SU-DHL-6 (cell line): ENCODE data around the gene RRAS2.

Source experiments
- H2AFZ ChIP-seq: fragments of 200-600 bp; sonication (generic); 2 replicates; pipeline ENCODE4 v1.6.1; 2014; ENCODE audit warnings: low read depth, mild to moderate bottlenecking, moderate library complexity, mixed read lengths, antibody characterized with exemption, low read length; ENCODE audit not compliant: severe bottlenecking
- H3F3A ChIP-seq: fragments of 200-600 bp; shearing (Covaris generic); 2 replicates; pipeline ENCODE4 v1.6.0; 2016; ENCODE audit warnings: antibody characterized with exemption, mild to moderate bottlenecking; ENCODE audit not compliant: insufficient read depth
- H3K27ac ChIP-seq: fragments of 200-600 bp; sonication (generic); 2 replicates; pipeline ENCODE4 v1.5.1; 2016; ENCODE audit warnings: low read depth, mild to moderate bottlenecking, low read length, moderate library complexity, mixed read lengths
- H3K27me3 ChIP-seq: fragments of 200-600 bp; sonication (generic), shearing (Covaris generic); 2 replicates; pipeline ENCODE4 v1.6.0; 2014; ENCODE audit warnings: mild to moderate bottlenecking, low read length
- H3K36me3 ChIP-seq: fragments of 200-600 bp; sonication (generic); 2 replicates; pipeline ENCODE4 v1.6.1; 2014; ENCODE audit warnings: mild to moderate bottlenecking, low read length, mixed read lengths
- H3K4me2 ChIP-seq: fragments of 300-600, 200-600 bp; shearing (Covaris generic), sonication (generic); 2 replicates; pipeline ENCODE4 v1.6.0; 2014; ENCODE audit warnings: low read length, low read depth, mild to moderate bottlenecking; ENCODE audit not compliant: poor library complexity, severe bottlenecking
- H3K4me3 ChIP-seq: fragments of 200-600 bp; sonication (generic); 2 replicates; pipeline ENCODE4 v1.5.1; 2014; ENCODE audit warnings: antibody characterized with exemption, low read length, mild to moderate bottlenecking, mixed read lengths; ENCODE audit not compliant: insufficient read depth, poor library complexity, severe bottlenecking
- H3K79me2 ChIP-seq: fragments of 200-600 bp; sonication (generic); 2 replicates; pipeline ENCODE4 v1.6.1; 2014; ENCODE audit warnings: mild to moderate bottlenecking, low read length, moderate library complexity; ENCODE audit not compliant: insufficient read depth
- H3K9ac ChIP-seq: fragments of 200-600 bp; sonication (generic); 2 replicates; pipeline ENCODE4 v1.7.0; 2014; ENCODE audit warnings: mild to moderate bottlenecking, low read length
- H3K9me2 ChIP-seq: fragments of 200-600 bp; sonication (generic); replicated peaks from 2 replicates; pipeline ENCODE4 v1.6.1; 2014; ENCODE audit warnings: low read length; ENCODE audit not compliant: insufficient read depth
- H3K9me3 ChIP-seq: fragments of 200-600 bp; sonication (generic); 2 replicates; pipeline ENCODE4 v1.6.1; 2014; ENCODE audit warnings: low read length, mixed read lengths; ENCODE audit not compliant: insufficient read depth
- H4K20me1 ChIP-seq: fragments of 200-600 bp; sonication (generic); 2 replicates; pipeline ENCODE4 v1.6.1; 2014; ENCODE audit warnings: low read depth, mild to moderate bottlenecking, antibody characterized with exemption, low read length, moderate library complexity, mixed read lengths
- CTCF ChIP-seq: fragments of 200-600 bp; sonication (generic); IDR thresholded peaks from one replicate; pipeline ENCODE4 v1.5.1; 2017; ENCODE audit warnings: antibody characterized with exemption, mild to moderate bottlenecking, low read length, moderate library complexity; ENCODE audit not compliant: insufficient read depth, poor library complexity, severe bottlenecking
- EZH2phosphoT487 ChIP-seq: fragments of 200-600 bp; sonication (generic), shearing (Covaris generic); conservative IDR thresholded peaks from 2 replicates; pipeline ENCODE4 v1.6.1; 2018; ENCODE audit warnings: mild to moderate bottlenecking, antibody characterized with exemption, low read length, moderate library complexity, mixed read lengths

RRAS2 gene

GRCh38 chr11:14350215-14350614 is 8.8 kb downstream of the RRAS2 start:
- peaks cover 84% of the 10 kb centered on the region for H3F3A ChIP-seq
- H3K27me3 ChIP-seq = no peaks in the 10 kb centered on the region
- H3K9me3 ChIP-seq = peaks cover 14% of the 10 kb centered on the region; the same call in 1 of the 2 replicates
- H3K27ac ChIP-seq = peak overlapping the region; percentile 92
- peaks cover 36% of the 10 kb centered on the region for H3K36me3 ChIP-seq
- H3K79me2 ChIP-seq = peaks cover 100% of the 10 kb centered on the region
- H3K4me3 ChIP-seq = peak overlapping the region; percentile 14
- TF ChIP-seq CTCF = no peak
- TF ChIP-seq EZH2phosphoT487 = no peak
- H2AFZ ChIP-seq = no peak overlapping the region
- peak overlapping the region; percentile 35 for H3K9ac ChIP-seq
- no peaks in the 10 kb centered on the region for H3K9me2 ChIP-seq
- H3K4me2 ChIP-seq = peak overlapping the region; percentile 63
- H4K20me1 ChIP-seq = no peaks in the 10 kb centered on the region

- peaks cover 87% of the 10 kb centered on the region for H3F3A ChIP-seq
- H3K79me2 ChIP-seq = peaks cover 100% of the 10 kb centered on the region
- H3K4me2 ChIP-seq = peak overlapping the region; percentile 63
- no peaks in the 10 kb centered on the region for H3K27me3 ChIP-seq
- H2AFZ ChIP-seq = no peak overlapping the region
- no peaks in the 10 kb centered on the region for H3K9me2 ChIP-seq
- TF ChIP-seq EZH2phosphoT487 = no peak
- TF ChIP-seq CTCF = no peak
- H3K9me3 ChIP-seq = peaks cover 14% of the 10 kb centered on the region; the same call in 1 of the 2 replicates
- H3K36me3 ChIP-seq = peaks cover 36% of the 10 kb centered on the region
- H4K20me1 ChIP-seq = no peaks in the 10 kb centered on the region
- H3K9ac ChIP-seq = peak overlapping the region; percentile 18; the same call in 1 of the 2 replicates
- H3K4me3 ChIP-seq = peak overlapping the region; percentile 22
- peak overlapping the region; percentile 92 for H3K27ac ChIP-seq
These were observed 11.0 kb downstream of the RRAS2 start for GRCh38 chr11:14347991-14348390.

DNA sequence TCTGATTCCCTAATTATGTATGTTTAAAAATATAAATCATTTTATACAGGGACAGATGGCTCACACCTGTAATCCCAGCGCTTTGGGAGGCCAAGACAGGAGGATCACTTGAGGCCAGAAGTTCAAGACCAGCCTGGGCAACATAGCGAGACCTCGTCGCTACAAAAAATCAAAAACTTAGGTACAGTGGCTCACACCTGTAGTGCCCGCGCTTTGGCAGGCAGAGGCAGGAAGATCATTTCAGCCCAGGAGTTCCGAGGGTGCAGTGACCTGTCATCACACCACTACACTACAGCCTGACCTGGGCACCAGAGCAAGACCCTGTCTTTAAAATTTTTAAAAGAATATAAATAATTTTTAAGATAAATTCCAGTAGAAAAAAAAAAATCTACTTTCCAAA is 11.5 kb downstream of the RRAS2 start:
- H3K79me2 ChIP-seq = peaks cover 100% of the 10 kb centered on the region
- no peaks in the 10 kb centered on the region for H3K27me3 ChIP-seq
- H3K27ac ChIP-seq = peak overlapping the region; percentile 92
- H3F3A ChIP-seq = peaks cover 92% of the 10 kb centered on the region
- H3K4me3 ChIP-seq = no peak overlapping the region
- peaks cover 3% of the 10 kb centered on the region; the same call in 1 of the 2 replicates for H4K20me1 ChIP-seq
- peaks cover 14% of the 10 kb centered on the region; the same call in 1 of the 2 replicates for H3K9me3 ChIP-seq
- H3K9me2 ChIP-seq = no peaks in the 10 kb centered on the region
- H3K36me3 ChIP-seq = peaks cover 36% of the 10 kb centered on the region
- no peak for TF ChIP-seq EZH2phosphoT487
- no peak for TF ChIP-seq CTCF
- H2AFZ ChIP-seq = no peak overlapping the region
- no peak overlapping the region for H3K9ac ChIP-seq
- peak overlapping the region; percentile 92 for H3K4me2 ChIP-seq
